ENCODE results near the gene NIPBL.

DNA sequence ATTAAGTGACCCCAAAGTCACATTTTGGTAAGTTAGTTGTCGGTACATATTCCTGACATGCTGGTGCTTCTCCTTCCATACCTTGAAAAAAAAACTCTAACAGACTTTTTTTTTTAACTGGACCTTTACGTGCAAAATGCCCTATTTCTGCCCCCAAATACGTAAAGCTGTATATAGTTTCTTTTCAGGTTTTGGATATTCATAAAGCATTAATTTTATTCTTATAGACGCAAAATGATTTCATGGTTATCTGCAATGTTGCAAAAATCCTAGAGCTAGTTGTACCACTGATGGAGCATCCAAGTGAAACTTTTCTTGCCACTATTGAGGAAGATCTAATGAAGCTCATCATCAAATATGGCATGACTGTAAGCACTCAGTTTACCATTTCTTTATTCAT is 167.6 kb downstream of the NIPBL start:
- TF ChIP-seq, protein P1, sequence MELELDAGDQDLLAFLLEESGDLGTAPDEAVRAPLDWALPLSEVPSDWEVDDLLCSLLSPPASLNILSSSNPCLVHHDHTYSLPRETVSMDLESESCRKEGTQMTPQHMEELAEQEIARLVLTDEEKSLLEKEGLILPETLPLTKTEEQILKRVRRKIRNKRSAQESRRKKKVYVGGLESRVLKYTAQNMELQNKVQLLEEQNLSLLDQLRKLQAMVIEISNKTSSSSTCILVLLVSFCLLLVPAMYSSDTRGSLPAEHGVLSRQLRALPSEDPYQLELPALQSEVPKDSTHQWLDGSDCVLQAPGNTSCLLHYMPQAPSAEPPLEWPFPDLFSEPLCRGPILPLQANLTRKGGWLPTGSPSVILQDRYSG (CRISPR knock-in tag; IDR thresholded peaks at IDR 0.05): no peak
- TF ChIP-seq, protein P2, sequence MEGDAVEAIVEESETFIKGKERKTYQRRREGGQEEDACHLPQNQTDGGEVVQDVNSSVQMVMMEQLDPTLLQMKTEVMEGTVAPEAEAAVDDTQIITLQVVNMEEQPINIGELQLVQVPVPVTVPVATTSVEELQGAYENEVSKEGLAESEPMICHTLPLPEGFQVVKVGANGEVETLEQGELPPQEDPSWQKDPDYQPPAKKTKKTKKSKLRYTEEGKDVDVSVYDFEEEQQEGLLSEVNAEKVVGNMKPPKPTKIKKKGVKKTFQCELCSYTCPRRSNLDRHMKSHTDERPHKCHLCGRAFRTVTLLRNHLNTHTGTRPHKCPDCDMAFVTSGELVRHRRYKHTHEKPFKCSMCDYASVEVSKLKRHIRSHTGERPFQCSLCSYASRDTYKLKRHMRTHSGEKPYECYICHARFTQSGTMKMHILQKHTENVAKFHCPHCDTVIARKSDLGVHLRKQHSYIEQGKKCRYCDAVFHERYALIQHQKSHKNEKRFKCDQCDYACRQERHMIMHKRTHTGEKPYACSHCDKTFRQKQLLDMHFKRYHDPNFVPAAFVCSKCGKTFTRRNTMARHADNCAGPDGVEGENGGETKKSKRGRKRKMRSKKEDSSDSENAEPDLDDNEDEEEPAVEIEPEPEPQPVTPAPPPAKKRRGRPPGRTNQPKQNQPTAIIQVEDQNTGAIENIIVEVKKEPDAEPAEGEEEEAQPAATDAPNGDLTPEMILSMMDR (CRISPR knock-in tag; IDR thresholded peaks at IDR 0.05): no peak
- no peak for TF ChIP-seq JUNB (CRISPR knock-in tag; IDR thresholded peaks at IDR 0.05; ENCODE audit: borderline replicate concordance)

All from HepG2 (cell line).